Panc1 (cell line): ENCODE measurements around the gene DHX8. TPM values are rescaled to one million over a fixed set of nuclear protein-coding genes. Genes with fewer than 3 reads are reported as not detected.

Experiments
- ATAC-seq: fragments of 200-7000 bp; cut with Tn5 transposase; 2 replicates; pipeline ENCODE4 v1.9.1; 2020; ENCODE audit warnings: mild to moderate bottlenecking, moderate library complexity
- BruUV-seq: library from RNA; stranded (reverse); fragments of 400-500 nt; replicated peaks from 2 replicates; lab custom pipeline; 2021; lab: Mats Ljungman, UMichigan
- CTCF ChIA-PET: fragments of 300-600 bp; sonication (Branson Sonifier 250); formaldehyde crosslinking; loops from one replicate; lab custom pipeline; 2022; ENCODE audit warnings: antibody characterized with exemption; lab: Charles Lee
- POLR2A ChIA-PET: fragments of 300-600 bp; sonication (Branson Sonifier 250); formaldehyde crosslinking; loops from one replicate; lab custom pipeline; 2022; ENCODE audit warnings: antibody characterized with exemption; lab: Charles Lee
- DNase-seq: peaks from one replicate; pipeline ENCODE4 v3.0.0-alpha.2; 2010; ENCODE audit warnings: low read depth, low spot score
- H3K27ac ChIP-seq: 2 replicates; pipeline ENCODE4 v1.5.1; 2011; ENCODE audit warnings: mild to moderate bottlenecking, low read length, inconsistent platforms
- H3K27me3 ChIP-seq: fragments of 200-500 bp; sonication (Bioruptor generic); 2 replicates; pipeline ENCODE4 v1.6.0; 2014; ENCODE audit warnings: low read length, inconsistent platforms; ENCODE audit not compliant: control insufficient read depth, insufficient read depth
- H3K36me3 ChIP-seq: fragments of 200-500 bp; sonication (Bioruptor generic); 2 replicates; pipeline ENCODE4 v1.5.1; 2014; ENCODE audit warnings: inconsistent platforms, mild to moderate bottlenecking, low read length, moderate library complexity; ENCODE audit not compliant: control insufficient read depth, insufficient read depth
- H3K4me1 ChIP-seq: 2 replicates; pipeline ENCODE4 v1.5.1; 2011; ENCODE audit warnings: inconsistent platforms, mild to moderate bottlenecking, low read length, moderate library complexity; ENCODE audit not compliant: control insufficient read depth, insufficient read depth
- H3K4me3 ChIP-seq, 2 experiments: 2 replicates each; pipeline ENCODE4 v1.5.1; 2011 to 2012; ENCODE audit warnings: low read depth in 2 of 2, low read length in 2 of 2, mild to moderate bottlenecking in 2 of 2, inconsistent platforms in 1 of 2, moderate library complexity in 1 of 2
- H3K9me3 ChIP-seq: fragments of 200-500 bp; sonication (Bioruptor generic); 2 replicates; pipeline ENCODE4 v1.5.1; 2014; ENCODE audit warnings: low read depth, mild to moderate bottlenecking, inconsistent platforms, low read length, moderate library complexity; ENCODE audit not compliant: control insufficient read depth, insufficient read depth
- CTCF ChIP-seq: fragments of 450-650 bp; IDR thresholded peaks from 2 replicates; pipeline ENCODE4 v1.5.1; 2017; ENCODE audit warnings: mild to moderate bottlenecking
- POLR2AphosphoS5 ChIP-seq: IDR thresholded peaks from 2 replicates; pipeline ENCODE4 v1.6.1; 2012; ENCODE audit warnings: mild to moderate bottlenecking, low read depth, low read length, moderate library complexity
- REST ChIP-seq, 2 experiments: IDR thresholded peaks; 2 replicates each; pipeline ENCODE4 v1.6.1; 2011 to 2012; ENCODE audit warnings: low read depth in 2 of 2, control low read depth in 1 of 2, low read length in 1 of 2, mild to moderate bottlenecking in 1 of 2, moderate library complexity in 1 of 2; ENCODE audit not compliant: insufficient read depth in 1 of 2
- SIN3A ChIP-seq: IDR thresholded peaks from 2 replicates; pipeline ENCODE4 v1.6.1; 2012; ENCODE audit warnings: low read depth, mild to moderate bottlenecking, low read length, moderate library complexity, borderline replicate concordance; ENCODE audit not compliant: insufficient read depth
- TCF7L2 ChIP-seq: IDR thresholded peaks from 2 replicates; pipeline ENCODE4 v1.6.1; 2011; ENCODE audit warnings: mild to moderate bottlenecking, low read depth, low read length, inconsistent platforms
- in situ Hi-C: cut with HindIII; loops from 2 replicates; pipeline ENCODE4 v1.10.0; 2016; ENCODE audit warnings: low sequenced_read_pairs, low pct_unique_long_range_greater_than_20kb
- intact Hi-C: fragments of 100-400 bp; cut with micrococcal nuclease; formaldehyde crosslinking; loops from one replicate; pipeline ENCODE4 v1.10.0; 2022; ENCODE audit not compliant: unreplicated experiment
- total RNA-seq: library from RNA; stranded (reverse); gene quantifications from one replicate; pipeline ENCODE4 v1.2.1, GENCODE V29; 2021; ENCODE audit not compliant: unreplicated experiment

DHX8 gene
- total RNA-seq, 1 experiment from 2014 or later: 45.6 TPM

- ChIA-PET POLR2A (no interaction called here), CTCF (interaction anchor here (0.6 kb wide), 1 partner anchor 1456 kb away, joined by 5 read pairs; no protein-coding TSS in a partner anchor)
- ATAC-seq (no peak), DNase-seq (no peak)
- in situ Hi-C loops: no loop called here
- H3K9me3 ChIP-seq: no peaks in the 10 kb centered on the region
- no peaks in the 10 kb centered on the region for H3K27me3 ChIP-seq
- TF ChIP-seq SIN3A: no peak
- no peak for TF ChIP-seq POLR2AphosphoS5
- H3K36me3 ChIP-seq: no peaks in the 10 kb centered on the region
- intact Hi-C loops: no loop called here
- no TSS peak for BruUV-seq
- no peaks in the 10 kb centered on the region for H3K4me1 ChIP-seq
- no peak overlapping the region for H3K27ac ChIP-seq
- no peak overlapping the region for H3K4me3 ChIP-seq
Observed at GRCh38 chr17:43562679-43563599, 79.2 kb downstream of the DHX8 start.

- CTCF ChIA-PET: interaction anchor here (0.6 kb wide), 1 partner anchor 1457 kb away, joined by 5 read pairs; no protein-coding TSS in a partner anchor
- DNase-seq: no peak
- Histone ChIP-seq H3K27ac (no peak overlapping the region), H3K4me1 (no peaks in the 10 kb centered on the region), H3K36me3 (no peaks in the 10 kb centered on the region), H3K9me3 (no peaks in the 10 kb centered on the region), H3K27me3 (no peaks in the 10 kb centered on the region), H3K4me3 (no peak overlapping the region)
- POLR2A ChIA-PET: no interaction called here
- BruUV-seq: no TSS peak
- in situ Hi-C loops: no loop called here
- TF ChIP-seq SIN3A: no peak
- TF ChIP-seq TCF7L2: no peak
- TF ChIP-seq POLR2AphosphoS5: no peak
- TF ChIP-seq REST (IDR thresholded peaks at IDR 0.05; ENCODE audit: insufficient read depth in 1 of 2, low read depth in 2 of 2, low read length in 1 of 2): no peak
- ATAC-seq: no peak
- intact Hi-C loops: no loop called here
Observed at GRCh38 chr17:43563600-43564594, 80.1 kb downstream of the DHX8 start.

- DNase-seq: no peak
- TF ChIP-seq TCF7L2: no peak
- TF ChIP-seq SIN3A: no peak
- no peak for TF ChIP-seq REST (IDR thresholded peaks at IDR 0.05; ENCODE audit: insufficient read depth in 1 of 2, low read depth in 2 of 2, low read length in 1 of 2)
- no peak for TF ChIP-seq CTCF
- TF ChIP-seq POLR2AphosphoS5: no peak
- no peaks in the 10 kb centered on the region for H3K4me1 ChIP-seq
- H3K27ac ChIP-seq: no peak overlapping the region
- ATAC-seq: no peak
- H3K27me3 ChIP-seq: no peaks in the 10 kb centered on the region
- H3K4me3 ChIP-seq: no peak overlapping the region
- intact Hi-C loops (no loop called here), in situ Hi-C loops (no loop called here)
- CTCF ChIA-PET: no interaction called here
- BruUV-seq: no TSS peak
- no peaks in the 10 kb centered on the region for H3K9me3 ChIP-seq
- H3K36me3 ChIP-seq: no peaks in the 10 kb centered on the region
- POLR2A ChIA-PET: no interaction called here
Observed at GRCh38 chr17:43568506-43569082, 84.8 kb downstream of the DHX8 start.
